Measurements from ENCODE around the gene MORC1.

The MORC1 gene

GRCh38 chr3:109021556-109021955, 96.4 kb downstream of the MORC1 start:
- Histone ChIP-seq H3K4me1 (no peaks in the 10 kb centered on the region), H3K4me3 (ENCODE audit: low read depth, low read length) (no peak overlapping the region)

GRCh38 chr3:109018828-109019227, 99.1 kb downstream of the MORC1 start:
- H3K36me3 ChIP-seq, result no peaks in the 10 kb centered on the region
- no peaks in the 10 kb centered on the region for H3K9me3 ChIP-seq
- DNase-seq, result peak; percentile 27
- TF ChIP-seq CTCF (IDR thresholded peaks at IDR 0.05; ENCODE audit: low read depth, low read length), result peak; percentile 52
- no peaks in the 10 kb centered on the region for H3K4me1 ChIP-seq
- no peak overlapping the region for H3K4me3 ChIP-seq (ENCODE audit: low read depth, low read length)
- H3K27me3 ChIP-seq, result peaks cover 18% of the 10 kb centered on the region

More at GRCh38 chr3:109021556-109021955, 96.4 kb downstream of the MORC1 start:
- DNase-seq, result no peak
- peaks cover 6% of the 10 kb centered on the region for H3K27me3 ChIP-seq
- TF ChIP-seq CTCF (IDR thresholded peaks at IDR 0.05; ENCODE audit: low read depth, low read length), result no peak
- H3K36me3 ChIP-seq, result no peaks in the 10 kb centered on the region
- no peaks in the 10 kb centered on the region for H3K9me3 ChIP-seq

GRCh38 chr3:109005443-109005842, 112.5 kb downstream of the MORC1 start:
- TF ChIP-seq CTCF (IDR thresholded peaks at IDR 0.05; ENCODE audit: low read depth, low read length), result no peak

GRCh38 chr3:108998436-108998835, 119.5 kb downstream of the MORC1 start:
- Histone ChIP-seq H3K4me1 (no peaks in the 10 kb centered on the region), H3K27me3 (peaks cover 9% of the 10 kb centered on the region), H3K9me3 (no peaks in the 10 kb centered on the region), H3K4me3 (ENCODE audit: low read depth, low read length) (no peak overlapping the region), H3K36me3 (no peaks in the 10 kb centered on the region)
- TF ChIP-seq CTCF (IDR thresholded peaks at IDR 0.05; ENCODE audit: low read depth, low read length), result no peak
- DNase-seq, result no peak

More at GRCh38 chr3:109005443-109005842, 112.5 kb downstream of the MORC1 start:
- Histone ChIP-seq H3K4me1 (no peaks in the 10 kb centered on the region), H3K36me3 (no peaks in the 10 kb centered on the region), H3K9me3 (no peaks in the 10 kb centered on the region), H3K27me3 (peaks cover 4% of the 10 kb centered on the region), H3K4me3 (ENCODE audit: low read depth, low read length) (no peak overlapping the region)
- no peak for DNase-seq

- no peak overlapping the region for H3K4me3 ChIP-seq (ENCODE audit: low read depth, low read length)
- H3K36me3 ChIP-seq, result no peaks in the 10 kb centered on the region
- no peaks in the 10 kb centered on the region for H3K4me1 ChIP-seq
- peaks cover 20% of the 10 kb centered on the region for H3K27me3 ChIP-seq
- TF ChIP-seq CTCF (IDR thresholded peaks at IDR 0.05; ENCODE audit: low read depth, low read length), result no peak
- no peak for DNase-seq
- no peaks in the 10 kb centered on the region for H3K9me3 ChIP-seq
Measured at GRCh38 chr3:108985844-108986243, 132.1 kb downstream of the MORC1 start.

GRCh38 chr3:108983051-108983450, 134.9 kb downstream of the MORC1 start:
- Histone ChIP-seq H3K4me1 (no peaks in the 10 kb centered on the region), H3K9me3 (no peaks in the 10 kb centered on the region), H3K36me3 (no peaks in the 10 kb centered on the region), H3K27me3 (peaks cover 19% of the 10 kb centered on the region), H3K4me3 (ENCODE audit: low read depth, low read length) (no peak overlapping the region)
- DNase-seq, result no peak
- TF ChIP-seq CTCF (IDR thresholded peaks at IDR 0.05; ENCODE audit: low read depth, low read length), result no peak

Measured in BE2C (cell line).